Measurements from ENCODE around the gene DBT. TPM values are rescaled to one million over a fixed set of nuclear protein-coding genes. Genes with fewer than 3 reads are reported as not detected.

Gene DBT
- total and polyA plus RNA-seq, 2 experiments from 2014 or later: 5.3 to 6.4 TPM

GRCh38 chr1:100292711-100293110 is 43.1 kb upstream of the DBT start:
- no peaks in the 10 kb centered on the region for H3K9me3 ChIP-seq (ENCODE audit: low read depth)
- no peaks in the 10 kb centered on the region for H3K79me2 ChIP-seq (ENCODE audit: insufficient read depth)
- no peak overlapping the region for H2AFZ ChIP-seq
- H3F3A ChIP-seq (ENCODE audit: insufficient read depth): peaks cover 30% of the 10 kb centered on the region; the same call in 1 of the 2 replicates
- no peaks in the 10 kb centered on the region for H3K27me3 ChIP-seq (replicated peaks; ENCODE audit: insufficient read depth)
- no peaks in the 10 kb centered on the region for H3K4me1 ChIP-seq (ENCODE audit: insufficient read depth)
- H3K36me3 ChIP-seq (ENCODE audit: low read depth): peaks cover 37% of the 10 kb centered on the region
- H3K9ac ChIP-seq: no peak overlapping the region
- in situ Hi-C loops (cut with MboI): no loop called here
- TF ChIP-seq EZH2 (IDR thresholded peaks at IDR 0.05; ENCODE audit: insufficient read depth, poor library complexity, severe bottlenecking) (no peak), EZH2phosphoT487 (IDR thresholded peaks at IDR 0.05; ENCODE audit: insufficient read depth, low read depth) (no peak)
- 7% methylated on average over 1 of the region's 1 CpG for WGBS, 2 experiments (ENCODE audit: low coverage in 1 of 2, low lambda C conversion rate in 2 of 2, missing lambda C conversion rate in 2 of 2)
- no peak overlapping the region for H3K4me2 ChIP-seq (ENCODE audit: unreplicated experiment)
- no peaks in the 10 kb centered on the region for H3K9me2 ChIP-seq (ENCODE audit: insufficient read depth)
- H3K27ac ChIP-seq: no peak overlapping the region
- DNase-seq: peak; percentile 19
- H3K4me3 ChIP-seq: no peak overlapping the region
- H4K20me1 ChIP-seq (ENCODE audit: insufficient read depth): no peaks in the 10 kb centered on the region

- Histone ChIP-seq H3K4me1 (ENCODE audit: insufficient read depth) (no peaks in the 10 kb centered on the region), H3K79me2 (ENCODE audit: insufficient read depth) (no peaks in the 10 kb centered on the region)
These were observed 40.7 kb upstream of the DBT start for GRCh38 chr1:100290291-100290690.

GRCh38 chr1:100287162-100287561 is 37.5 kb upstream of the DBT start:
- 98 to 100% methylated on average over 3 of the region's 3 CpGs for WGBS, 2 experiments (ENCODE audit: low coverage in 1 of 2, low lambda C conversion rate in 2 of 2, missing lambda C conversion rate in 2 of 2)
- H3K9me3 ChIP-seq (ENCODE audit: low read depth): no peaks in the 10 kb centered on the region
- no peak for TF ChIP-seq EZH2phosphoT487 (IDR thresholded peaks at IDR 0.05; ENCODE audit: insufficient read depth, low read depth)
- TF ChIP-seq EZH2 (IDR thresholded peaks at IDR 0.05; ENCODE audit: insufficient read depth, poor library complexity, severe bottlenecking): no peak

More at GRCh38 chr1:100290291-100290690, 40.7 kb upstream of the DBT start:
- DNase-seq: no peak
- no peak overlapping the region for H3K9ac ChIP-seq
- no peak overlapping the region for H3K4me2 ChIP-seq (ENCODE audit: unreplicated experiment)
- no peak overlapping the region for H3K4me3 ChIP-seq
- no peaks in the 10 kb centered on the region for H3K9me2 ChIP-seq (ENCODE audit: insufficient read depth)
- 94 to 96% methylated on average over 2 of the region's 2 CpGs for WGBS, 2 experiments (ENCODE audit: low coverage in 1 of 2, low lambda C conversion rate in 2 of 2, missing lambda C conversion rate in 2 of 2)
- in situ Hi-C loops (cut with MboI): no loop called here
- peaks cover 58% of the 10 kb centered on the region for H3K36me3 ChIP-seq (ENCODE audit: low read depth)
- no peaks in the 10 kb centered on the region for H4K20me1 ChIP-seq (ENCODE audit: insufficient read depth)
- no peaks in the 10 kb centered on the region for H3K9me3 ChIP-seq (ENCODE audit: low read depth)
- peaks cover 23% of the 10 kb centered on the region; the same call in 1 of the 2 replicates for H3F3A ChIP-seq (ENCODE audit: insufficient read depth)
- H2AFZ ChIP-seq: no peak overlapping the region
- no peak for TF ChIP-seq EZH2 (IDR thresholded peaks at IDR 0.05; ENCODE audit: insufficient read depth, poor library complexity, severe bottlenecking)
- no peak for TF ChIP-seq EZH2phosphoT487 (IDR thresholded peaks at IDR 0.05; ENCODE audit: insufficient read depth, low read depth)
- H3K27ac ChIP-seq: no peak overlapping the region
- no peaks in the 10 kb centered on the region for H3K27me3 ChIP-seq (replicated peaks; ENCODE audit: insufficient read depth)

GRCh38 chr1:100284591-100284990 is 35.0 kb upstream of the DBT start:
- TF ChIP-seq EZH2 (IDR thresholded peaks at IDR 0.05; ENCODE audit: insufficient read depth, poor library complexity, severe bottlenecking) (no peak), EZH2phosphoT487 (IDR thresholded peaks at IDR 0.05; ENCODE audit: insufficient read depth, low read depth) (no peak)
- H3K79me2 ChIP-seq (ENCODE audit: insufficient read depth): peaks cover 19% of the 10 kb centered on the region

More at GRCh38 chr1:100287162-100287561, 37.5 kb upstream of the DBT start:
- Histone ChIP-seq H3F3A (ENCODE audit: insufficient read depth) (peaks cover 9% of the 10 kb centered on the region; the same call in 1 of the 2 replicates), H3K9ac (no peak overlapping the region), H3K4me1 (ENCODE audit: insufficient read depth) (no peaks in the 10 kb centered on the region), H3K36me3 (ENCODE audit: low read depth) (peaks cover 75% of the 10 kb centered on the region), H2AFZ (no peak overlapping the region), H3K27me3 (replicated peaks; ENCODE audit: insufficient read depth) (no peaks in the 10 kb centered on the region), H3K4me3 (no peak overlapping the region), H4K20me1 (ENCODE audit: insufficient read depth) (no peaks in the 10 kb centered on the region), H3K27ac (no peak overlapping the region), H3K9me2 (ENCODE audit: insufficient read depth) (no peaks in the 10 kb centered on the region), H3K4me2 (ENCODE audit: unreplicated experiment) (no peak overlapping the region), H3K79me2 (ENCODE audit: insufficient read depth) (no peaks in the 10 kb centered on the region; the same call in 1 of the 2 replicates)
- no peak for DNase-seq
- in situ Hi-C loops (cut with MboI): no loop called here

More at GRCh38 chr1:100284591-100284990, 35.0 kb upstream of the DBT start:
- DNase-seq: no peak
- H3K36me3 ChIP-seq (ENCODE audit: low read depth): peaks cover 59% of the 10 kb centered on the region
- in situ Hi-C loops (cut with MboI): no loop called here
- H3K9ac ChIP-seq: no peak overlapping the region
- no peak overlapping the region for H3K27ac ChIP-seq
- no peak overlapping the region for H3K4me2 ChIP-seq (ENCODE audit: unreplicated experiment)
- H3F3A ChIP-seq (ENCODE audit: insufficient read depth): no peaks in the 10 kb centered on the region; the same call in 1 of the 2 replicates
- H4K20me1 ChIP-seq (ENCODE audit: insufficient read depth): no peaks in the 10 kb centered on the region
- no peaks in the 10 kb centered on the region for H3K9me3 ChIP-seq (ENCODE audit: low read depth)
- no peaks in the 10 kb centered on the region for H3K4me1 ChIP-seq (ENCODE audit: insufficient read depth)
- no peak overlapping the region for H2AFZ ChIP-seq
- no peak overlapping the region for H3K4me3 ChIP-seq
- WGBS, 2 experiments (ENCODE audit: low coverage in 1 of 2, low lambda C conversion rate in 2 of 2, missing lambda C conversion rate in 2 of 2): 99 to 100% methylated on average over 5 of the region's 5 CpGs
- H3K9me2 ChIP-seq (ENCODE audit: insufficient read depth): no peaks in the 10 kb centered on the region
- no peaks in the 10 kb centered on the region for H3K27me3 ChIP-seq (replicated peaks; ENCODE audit: insufficient read depth)

Measured in GM23248 (cell line).